H1 (cell line): Measurements from ENCODE around the gene MEF2B. TPM values are rescaled to one million over a fixed set of nuclear protein-coding genes. Genes with fewer than 3 reads are reported as not detected.

Experiments used
- ATF2 ChIP-seq: IDR thresholded peaks from 2 replicates; pipeline ENCODE4 v1.6.1; 2012; ENCODE audit warnings: low read length, inconsistent platforms
- CEBPB ChIP-seq: IDR thresholded peaks from 2 replicates; pipeline ENCODE4 v1.6.1; 2012; ENCODE audit warnings: low read depth, low read length
- EZH2 ChIP-seq: fragments of 200-600 bp; sonication (generic); IDR thresholded peaks from 2 replicates; pipeline ENCODE4 v1.7.1; 2012; ENCODE audit warnings: low read depth, mild to moderate bottlenecking, moderate library complexity, low read length, inconsistent platforms; ENCODE audit not compliant: severe bottlenecking
- GABPA ChIP-seq: IDR thresholded peaks from 2 replicates; pipeline ENCODE4 v1.6.1; 2011; ENCODE audit warnings: mild to moderate bottlenecking, low read length, moderate library complexity, borderline replicate concordance; ENCODE audit not compliant: insufficient read depth
- KDM1A ChIP-seq: fragments of 200-600, 300-600 bp; sonication (generic); IDR thresholded peaks from 2 replicates; pipeline ENCODE4 v1.7.1; 2016; ENCODE audit warnings: mild to moderate bottlenecking, low read length, borderline replicate concordance
- TEAD4 ChIP-seq: IDR thresholded peaks from 2 replicates; pipeline ENCODE4 v1.6.1; 2012; ENCODE audit warnings: low read depth, low read length, inconsistent platforms, mixed read lengths
- USF2 ChIP-seq: IDR thresholded peaks from 2 replicates; pipeline ENCODE4 v1.6.1; 2011; ENCODE audit warnings: low read length, improper control_type of control experiment
- YY1 ChIP-seq: IDR thresholded peaks from 2 replicates; pipeline ENCODE4 v1.6.1; 2011; ENCODE audit warnings: low read depth, mild to moderate bottlenecking, low read length
- polyA plus RNA-seq, 7 experiments: library from polyadenylated mRNA; depleted of rRNA in 3 of 7; stranded (reverse) in 5 of 7; unstranded in 2 of 7; fragments of >200 nt in 5 of 7; fragments of 200-250 nt in 2 of 7; gene quantifications; 1 replicate in 5 of 7; 2 replicates in 1 of 7; 4 replicates in 1 of 7; pipeline versions ENCODE4 v1.2.1 to v1.2.3, GENCODE V29; 2011 to 2013; ENCODE audit warnings: missing spikeins in 2 of 7, mixed read lengths in 2 of 7
- total RNA-seq: library from RNA; stranded (reverse); fragmentation: NEBNext Ultra II Directional; extraction: Animal tissue kit (Norgen Biotek cat#: 25700); gene quantifications from 2 replicates; pipeline ENCODE4 v1.2.1, GENCODE V29; 2021
- TF ChIP-seq, protein P1 (sequence below): IDR thresholded peaks from 2 replicates; pipeline ENCODE4 v1.6.1; 2011; ENCODE audit warnings: low read depth, mild to moderate bottlenecking, low read length; ENCODE audit not compliant: insufficient read depth

The MEF2B gene
- total and polyA plus RNA-seq, 2 of the 8 experiments (the other 6 are each of a cell fraction or from before 2014, with no cell fraction given) = 2.8 to 3.7 TPM

GRCh38 chr19:19185853-19186740, 16.0 kb upstream of the MEF2B start (continued):
- no peak for TF ChIP-seq EZH2
- TF ChIP-seq ATF2 = no peak
- peak; percentile 99 for TF ChIP-seq TEAD4
- peak; percentile 5; the same call in 1 of the 2 replicates for TF ChIP-seq USF2
- TF ChIP-seq, protein P1, sequence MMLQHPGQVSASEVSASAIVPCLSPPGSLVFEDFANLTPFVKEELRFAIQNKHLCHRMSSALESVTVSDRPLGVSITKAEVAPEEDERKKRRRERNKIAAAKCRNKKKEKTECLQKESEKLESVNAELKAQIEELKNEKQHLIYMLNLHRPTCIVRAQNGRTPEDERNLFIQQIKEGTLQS = no peak
- TF ChIP-seq GABPA = peak; percentile 54; the same call in 1 of the 2 replicates
- peak; percentile 68 for TF ChIP-seq YY1
- peak; percentile 94 for TF ChIP-seq KDM1A
- peak; percentile 13; the same call in 1 of the 2 replicates for TF ChIP-seq CEBPB
- TF ChIP-seq, all 59 proteins: peak for 12
